ENCODE measurements around the gene BAIAP2L1.
"Not testable (repeated sequence)": the region's sequence is repeated elsewhere in the genome, so short reads cannot be mapped to it uniquely, and the experiment has no call there.

The BAIAP2L1 gene

GRCh38 chr7:98429799-98430198 is 28.9 kb upstream of the BAIAP2L1 start:
- Histone ChIP-seq H3K4me2 (ENCODE audit: low read length) (no peak overlapping the region), H3K4me3 (ENCODE audit: low read depth, low read length) (no peak overlapping the region), H3K36me3 (ENCODE audit: control insufficient read depth, insufficient read depth, low read length) (no peaks in the 10 kb centered on the region), H3K9me3 (ENCODE audit: control insufficient read depth, low read length) (no peaks in the 10 kb centered on the region), H3K79me2 (no peaks in the 10 kb centered on the region), H3K27ac (no peak overlapping the region), H2AFZ (no peak overlapping the region), H3K4me1 (no peaks in the 10 kb centered on the region), H3K9ac (no peak overlapping the region), H3K27me3 (ENCODE audit: control insufficient read depth, insufficient read depth, low read length) (no peaks in the 10 kb centered on the region)
- no peak for TF ChIP-seq CTCF (IDR thresholded peaks at IDR 0.05)

GRCh38 chr7:98423043-98423442 is 22.2 kb upstream of the BAIAP2L1 start:
- Histone ChIP-seq H2AFZ (no peak overlapping the region), H3K4me2 (ENCODE audit: low read length) (no peak overlapping the region), H3K27me3 (ENCODE audit: control insufficient read depth, insufficient read depth, low read length) (no peaks in the 10 kb centered on the region), H3K36me3 (ENCODE audit: control insufficient read depth, insufficient read depth, low read length) (no peaks in the 10 kb centered on the region), H3K4me3 (ENCODE audit: low read depth, low read length) (no peak overlapping the region), H3K9ac (no peak overlapping the region), H3K79me2 (no peaks in the 10 kb centered on the region), H3K4me1 (no peaks in the 10 kb centered on the region), H3K9me3 (ENCODE audit: control insufficient read depth, low read length) (no peaks in the 10 kb centered on the region), H3K27ac (no peak overlapping the region)
- no peak for TF ChIP-seq CTCF (IDR thresholded peaks at IDR 0.05)

GRCh38 chr7:98420966-98421612 is 20.2 kb upstream of the BAIAP2L1 start:
- H3K9ac ChIP-seq = no peak overlapping the region
- H3K4me1 ChIP-seq = no peaks in the 10 kb centered on the region
- no peak overlapping the region for H2AFZ ChIP-seq
- peak; percentile 86 for TF ChIP-seq CTCF (IDR thresholded peaks at IDR 0.05)
- H3K27ac ChIP-seq = no peak overlapping the region
- H3K36me3 ChIP-seq (ENCODE audit: control insufficient read depth, insufficient read depth, low read length) = no peaks in the 10 kb centered on the region
- no peak overlapping the region for H3K4me3 ChIP-seq (ENCODE audit: low read depth, low read length)
- H3K79me2 ChIP-seq = no peaks in the 10 kb centered on the region
- no peaks in the 10 kb centered on the region for H3K27me3 ChIP-seq (ENCODE audit: control insufficient read depth, insufficient read depth, low read length)
- no peaks in the 10 kb centered on the region for H3K9me3 ChIP-seq (ENCODE audit: control insufficient read depth, low read length)
- peak overlapping the region; percentile 6 for H3K4me2 ChIP-seq (ENCODE audit: low read length)

- H3K9me3 ChIP-seq (ENCODE audit: control insufficient read depth, low read length); H3K36me3 ChIP-seq (ENCODE audit: control insufficient read depth, insufficient read depth, low read length); H3K4me3 ChIP-seq (ENCODE audit: low read depth, low read length); H3K27me3 ChIP-seq (ENCODE audit: control insufficient read depth, insufficient read depth, low read length); H3K4me1 ChIP-seq; H3K27ac ChIP-seq; H3K9ac ChIP-seq; H3K79me2 ChIP-seq; H2AFZ ChIP-seq; H3K4me2 ChIP-seq (ENCODE audit: low read length): not testable (repeated sequence)
Measured at GRCh38 chr7:98419988-98420387, 19.1 kb upstream of the BAIAP2L1 start.

GRCh38 chr7:98419316-98419691 is 18.4 kb upstream of the BAIAP2L1 start:
- not testable (repeated sequence) for H2AFZ ChIP-seq; H3K27ac ChIP-seq; H3K9ac ChIP-seq; H3K9me3 ChIP-seq (ENCODE audit: control insufficient read depth, low read length); H3K36me3 ChIP-seq (ENCODE audit: control insufficient read depth, insufficient read depth, low read length); H3K4me1 ChIP-seq; H3K4me3 ChIP-seq (ENCODE audit: low read depth, low read length); H3K27me3 ChIP-seq (ENCODE audit: control insufficient read depth, insufficient read depth, low read length); H3K79me2 ChIP-seq; H3K4me2 ChIP-seq (ENCODE audit: low read length)

Measured in parathyroid adenoma (tissue), 2 donors.